ENCODE results near the gene PAAF1. TPM values are rescaled to one million over a fixed set of nuclear protein-coding genes. Genes with fewer than 3 reads are reported as not detected.
A peak's percentile ranks its signal among the peaks of the same experiment; 100 is the strongest.

The PAAF1 gene
- total and polyA plus RNA-seq, 11 donors, result 3.9 to 18.4 (median 11.4) TPM

DNA sequence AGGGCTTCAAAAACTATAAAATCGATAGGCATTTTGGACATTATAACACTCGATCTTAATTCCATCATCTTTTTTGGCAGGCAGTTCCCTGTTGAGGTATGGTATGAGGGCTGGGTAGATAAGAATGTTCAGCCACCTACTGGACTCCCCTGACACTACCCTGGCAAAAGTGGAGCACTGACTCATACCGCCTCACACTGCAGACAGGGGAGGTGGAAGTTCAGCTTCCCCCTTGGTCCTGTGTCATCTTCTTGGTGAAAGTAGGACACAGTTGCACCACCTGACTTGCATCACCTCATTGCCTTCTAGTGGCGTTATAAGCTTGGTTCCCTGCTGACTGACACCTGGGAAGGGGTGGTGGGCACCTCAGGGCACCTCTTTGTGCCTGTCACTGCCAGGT lies 30.4 kb downstream of the PAAF1 start:
- H3K27ac ChIP-seq, result peak overlapping the region in 1 of 12 donors; percentile 19
- peak; percentile 82 to 98 (median 94) for ATAC-seq
- no peaks in the 10 kb centered on the region for H3K9me3 ChIP-seq
- DNase-seq, result peak in 4 of 5 donors; percentile 9 to 45 (median 29)
- TF ChIP-seq, protein P1, sequence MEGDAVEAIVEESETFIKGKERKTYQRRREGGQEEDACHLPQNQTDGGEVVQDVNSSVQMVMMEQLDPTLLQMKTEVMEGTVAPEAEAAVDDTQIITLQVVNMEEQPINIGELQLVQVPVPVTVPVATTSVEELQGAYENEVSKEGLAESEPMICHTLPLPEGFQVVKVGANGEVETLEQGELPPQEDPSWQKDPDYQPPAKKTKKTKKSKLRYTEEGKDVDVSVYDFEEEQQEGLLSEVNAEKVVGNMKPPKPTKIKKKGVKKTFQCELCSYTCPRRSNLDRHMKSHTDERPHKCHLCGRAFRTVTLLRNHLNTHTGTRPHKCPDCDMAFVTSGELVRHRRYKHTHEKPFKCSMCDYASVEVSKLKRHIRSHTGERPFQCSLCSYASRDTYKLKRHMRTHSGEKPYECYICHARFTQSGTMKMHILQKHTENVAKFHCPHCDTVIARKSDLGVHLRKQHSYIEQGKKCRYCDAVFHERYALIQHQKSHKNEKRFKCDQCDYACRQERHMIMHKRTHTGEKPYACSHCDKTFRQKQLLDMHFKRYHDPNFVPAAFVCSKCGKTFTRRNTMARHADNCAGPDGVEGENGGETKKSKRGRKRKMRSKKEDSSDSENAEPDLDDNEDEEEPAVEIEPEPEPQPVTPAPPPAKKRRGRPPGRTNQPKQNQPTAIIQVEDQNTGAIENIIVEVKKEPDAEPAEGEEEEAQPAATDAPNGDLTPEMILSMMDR (IDR thresholded peaks at IDR 0.05), result peak in 5 of 12 donors; percentile 10 to 30 (median 26)
- TF ChIP-seq POLR2A (IDR thresholded peaks at IDR 0.05), result no peak
- intact Hi-C loops (cut with DNase I), result no loop called here
- 63 to 70% (median 68%) methylated on average over 4 of the region's 4 CpGs for WGBS, 4 donors
- H3K36me3 ChIP-seq, result peaks cover 0 to 79% (median 52%) of the 10 kb centered on the region in 9 donors
- H3K4me1 ChIP-seq, result peaks cover 0 to 9% (median 0%) of the 10 kb centered on the region in 12 donors
- H3K4me3 ChIP-seq, result no peak overlapping the region
- no peaks in the 10 kb centered on the region for H3K27me3 ChIP-seq

DNA sequence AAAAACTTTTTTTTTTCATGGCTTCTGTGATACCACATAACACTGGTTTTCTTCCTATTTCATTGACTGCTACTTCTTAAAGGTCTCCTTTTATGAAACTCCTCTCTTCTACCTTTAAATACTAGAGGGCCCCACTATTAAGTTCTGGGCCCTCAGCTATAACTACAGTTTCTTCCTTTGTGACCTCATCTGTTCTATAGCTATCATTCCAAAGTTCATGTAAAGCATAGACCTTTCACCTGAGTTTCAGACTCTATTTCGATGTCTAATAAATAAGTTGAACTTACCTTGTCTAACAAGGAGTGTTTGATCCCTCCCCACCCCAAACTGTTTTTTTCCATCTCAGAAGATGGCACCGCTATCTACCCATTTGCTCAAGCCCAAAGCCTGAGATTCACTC lies 35.2 kb downstream of the PAAF1 start:
- TF ChIP-seq POLR2A (IDR thresholded peaks at IDR 0.05), result no peak
- TF ChIP-seq, protein P1 (IDR thresholded peaks at IDR 0.05), result no peak
- H3K36me3 ChIP-seq, result peaks cover 3 to 87% (median 78%) of the 10 kb centered on the region in 9 donors
- H3K9me3 ChIP-seq, result no peaks in the 10 kb centered on the region
- H3K4me3 ChIP-seq, result no peak overlapping the region
- H3K27ac ChIP-seq, result no peak overlapping the region
- DNase-seq (no peak), ATAC-seq (no peak)
- peaks cover 0 to 6% (median 0%) of the 10 kb centered on the region in 12 donors for H3K4me1 ChIP-seq
- intact Hi-C loops (cut with DNase I), result no loop called here
- no peaks in the 10 kb centered on the region for H3K27me3 ChIP-seq
- WGBS, 4 donors, result 95 to 99% (median 97%) methylated on average over 2 of the region's 2 CpGs

DNA sequence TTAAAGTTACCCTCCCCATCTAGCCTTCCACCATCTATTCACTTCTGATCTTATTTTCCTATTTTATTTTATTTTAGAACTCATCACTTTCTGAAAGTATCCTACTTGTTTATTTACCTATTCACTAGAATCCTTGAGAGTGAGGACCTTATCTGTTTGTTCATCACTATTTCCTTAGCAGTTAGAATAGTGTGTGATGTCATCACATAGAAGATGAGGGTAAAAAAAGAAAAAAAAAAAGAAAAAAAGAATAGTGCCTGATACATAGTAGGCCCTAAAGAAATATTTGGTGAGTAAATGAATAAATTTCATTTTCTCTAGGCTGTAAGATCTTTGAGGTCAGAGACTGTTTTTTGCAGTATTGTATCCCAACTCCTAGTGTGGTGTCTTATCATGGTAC lies 36.7 kb downstream of the PAAF1 start:
- H3K27me3 ChIP-seq, result no peaks in the 10 kb centered on the region
- DNase-seq (no peak), ATAC-seq (no peak)
- H3K36me3 ChIP-seq, result peaks cover 3 to 100% (median 89%) of the 10 kb centered on the region in 9 donors
- TF ChIP-seq, protein P1 (IDR thresholded peaks at IDR 0.05), result no peak
- no peak for TF ChIP-seq POLR2A (IDR thresholded peaks at IDR 0.05)
- H3K4me1 ChIP-seq, result peaks cover 0 to 7% (median 0%) of the 10 kb centered on the region in 12 donors
- H3K4me3 ChIP-seq, result no peak overlapping the region
- H3K27ac ChIP-seq, result no peak overlapping the region
- intact Hi-C loops (cut with DNase I), result no loop called here
- H3K9me3 ChIP-seq, result no peaks in the 10 kb centered on the region

DNA sequence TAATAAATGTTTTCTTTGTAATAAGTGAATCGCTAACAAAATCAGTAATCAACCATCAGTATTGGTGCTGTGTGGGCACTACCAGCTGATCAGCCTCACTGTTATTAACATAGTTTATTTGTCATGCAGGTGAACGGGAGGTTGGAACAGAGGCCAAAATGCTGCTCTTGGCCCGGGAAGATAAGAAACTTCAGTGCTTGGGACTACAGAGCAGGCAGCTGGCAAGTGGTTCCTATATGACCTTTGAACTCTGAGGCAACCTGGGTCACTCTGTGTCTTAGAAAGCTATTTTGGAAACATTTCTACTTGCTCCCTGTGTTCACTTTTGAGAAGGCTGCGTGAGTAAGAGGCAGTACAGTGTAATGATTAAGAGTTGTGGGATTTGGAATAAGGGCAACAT lies 37.5 kb downstream of the PAAF1 start:
- H3K4me3 ChIP-seq, result no peak overlapping the region
- H3K27me3 ChIP-seq, result no peaks in the 10 kb centered on the region
- no peak overlapping the region for H3K27ac ChIP-seq
- H3K9me3 ChIP-seq, result no peaks in the 10 kb centered on the region
- WGBS, 4 donors, result 75 to 77% (median 77%) methylated on average over 4 of the region's 4 CpGs
- ATAC-seq (no peak), DNase-seq (no peak)
- TF ChIP-seq, protein P1 (IDR thresholded peaks at IDR 0.05), result no peak
- TF ChIP-seq POLR2A (IDR thresholded peaks at IDR 0.05), result no peak
- intact Hi-C loops (cut with DNase I), result no loop called here
- peaks cover 0 to 7% (median 0%) of the 10 kb centered on the region in 12 donors for H3K4me1 ChIP-seq
- peaks cover 3 to 100% (median 94%) of the 10 kb centered on the region in 9 donors for H3K36me3 ChIP-seq
